HEK293 (cell line): ENCODE results near the gene SRGN.

Experiments
- CTCF ChIA-PET: fragments of 350-600 bp; formaldehyde crosslinking; extraction: SDS; loops from one replicate; lab custom pipeline; 2021; ENCODE audit warnings: antibody characterized with exemption; lab: Yijun Ruan, JAX
- POLR2A ChIA-PET: fragments of 300-600 bp; formaldehyde crosslinking; extraction: SDS; loops from one replicate; lab custom pipeline; 2020; ENCODE audit warnings: antibody characterized with exemption, inconsistent platforms; lab: Yijun Ruan, JAX
- H3K27ac ChIP-seq: fragments of 200-500 bp; sonication (Bioruptor generic); 2 replicates; pipeline ENCODE4 v1.5.1; 2014; ENCODE audit warnings: low read depth, low read length, control low read depth, inconsistent platforms; ENCODE audit errors: extremely low read depth
- H3K36me3 ChIP-seq, 2 experiments: fragments of 200-500 bp in 1 of 2; sonication (Bioruptor generic) in 1 of 2; 1 replicate in 1 of 2; 2 replicates in 1 of 2; pipeline ENCODE4 v1.5.1; 2014 to 2017; ENCODE audit warnings: inconsistent platforms in 2 of 2, low read length in 2 of 2; ENCODE audit not compliant: control insufficient read depth in 2 of 2, insufficient read depth in 1 of 2
- H3K4me1 ChIP-seq: fragments of 200-500 bp; sonication (Bioruptor generic); 2 replicates; pipeline ENCODE4 v1.5.1; 2014; ENCODE audit warnings: mild to moderate bottlenecking, low read length, inconsistent platforms; ENCODE audit not compliant: control insufficient read depth, insufficient read depth
- H3K4me3 ChIP-seq: 2 replicates; pipeline ENCODE4 v1.5.1; 2011; ENCODE audit warnings: low read depth, mild to moderate bottlenecking, control low read depth, low read length, moderate library complexity
- H3K9me3 ChIP-seq: fragments of 200-500 bp; sonication (Bioruptor generic); 2 replicates; pipeline ENCODE4 v1.5.1; 2014; ENCODE audit warnings: low read depth, low read length, inconsistent platforms; ENCODE audit not compliant: control insufficient read depth, insufficient read depth
- FEZF1 ChIP-seq: fragments of 450-650 bp; formaldehyde crosslinking; IDR thresholded peaks from 2 replicates; pipeline ENCODE4 v1.5.1; 2016; ENCODE audit warnings: missing biosample characterization, missing genetic modification characterization
- HOXD13 ChIP-seq: sonication (generic); formaldehyde crosslinking; IDR thresholded peaks from 2 replicates; pipeline ENCODE4 v1.8.0; 2022; ENCODE audit warnings: missing genetic modification reagents, borderline replicate concordance
- KLF16 ChIP-seq: fragments of 450-650 bp; formaldehyde crosslinking; IDR thresholded peaks from 2 replicates; pipeline ENCODE4 v1.5.1; 2017; ENCODE audit warnings: missing biosample characterization, missing genetic modification characterization
- TRIM28 ChIP-seq: IDR thresholded peaks from 2 replicates; pipeline ENCODE4 v1.6.1; 2011; ENCODE audit warnings: low read length, control low read depth, borderline replicate concordance
- ZBTB10 ChIP-seq: fragments of 450-650 bp; formaldehyde crosslinking; IDR thresholded peaks from 2 replicates; pipeline ENCODE4 v1.5.1; 2016; ENCODE audit warnings: missing biosample characterization, missing genetic modification characterization
- ZBTB6 ChIP-seq: fragments of 450-650 bp; formaldehyde crosslinking; IDR thresholded peaks from 2 replicates; pipeline ENCODE4 v1.5.1; 2017; ENCODE audit warnings: missing biosample characterization, missing genetic modification characterization
- ZFP69B ChIP-seq: fragments of 450-650 bp; formaldehyde crosslinking; IDR thresholded peaks from 2 replicates; pipeline ENCODE4 v1.5.1; 2016; ENCODE audit warnings: missing biosample characterization, missing genetic modification characterization
- ZNF138 ChIP-seq: fragments of 450-650 bp; formaldehyde crosslinking; IDR thresholded peaks from 2 replicates; pipeline ENCODE4 v1.5.1; 2016; ENCODE audit warnings: missing biosample characterization, missing genetic modification characterization, borderline replicate concordance
- ZNF169 ChIP-seq: fragments of 450-650 bp; formaldehyde crosslinking; IDR thresholded peaks from 2 replicates; pipeline ENCODE4 v1.5.1; 2016; ENCODE audit warnings: missing biosample characterization, missing genetic modification characterization
- ZNF335 ChIP-seq: fragments of 450-650 bp; formaldehyde crosslinking; conservative IDR thresholded peaks from 2 replicates; pipeline ENCODE4 v1.5.1; 2016; ENCODE audit warnings: missing biosample characterization, missing genetic modification characterization
- ZNF354C ChIP-seq: fragments of 450-650 bp; formaldehyde crosslinking; IDR thresholded peaks from 2 replicates; pipeline ENCODE4 v1.5.1; 2016; ENCODE audit warnings: missing biosample characterization, missing genetic modification characterization, low read depth, borderline replicate concordance
- ZNF488 ChIP-seq: fragments of 450-650 bp; formaldehyde crosslinking; IDR thresholded peaks from 2 replicates; pipeline ENCODE4 v1.5.1; 2016; ENCODE audit warnings: missing biosample characterization, missing genetic modification characterization
- ZNF529 ChIP-seq: fragments of 450-650 bp; formaldehyde crosslinking; IDR thresholded peaks from 2 replicates; pipeline ENCODE4 v1.5.1; 2017; ENCODE audit warnings: missing genetic modification characterization, missing biosample characterization; ENCODE audit not compliant: insufficient replicate concordance
- ZNF596 ChIP-seq: fragments of 450-650 bp; IDR thresholded peaks from 2 replicates; pipeline ENCODE4 v1.5.0; 2018; ENCODE audit warnings: missing biosample characterization, mild to moderate bottlenecking, missing genetic modification characterization, moderate library complexity
- ZNF600 ChIP-seq: fragments of 450-650 bp; formaldehyde crosslinking; IDR thresholded peaks from 2 replicates; pipeline ENCODE4 v1.5.1; 2016; ENCODE audit warnings: missing biosample characterization, missing genetic modification characterization
- ZNF645 ChIP-seq: fragments of 450-650 bp; formaldehyde crosslinking; IDR thresholded peaks from 2 replicates; pipeline ENCODE4; 2016; ENCODE audit warnings: missing biosample characterization, missing genetic modification characterization
- ZNF654 ChIP-seq: fragments of 450-650 bp; formaldehyde crosslinking; IDR thresholded peaks from 2 replicates; pipeline ENCODE4 v1.5.1; 2016; ENCODE audit warnings: low read depth, missing biosample characterization, missing genetic modification characterization
- ZNF660 ChIP-seq: fragments of 450-650 bp; IDR thresholded peaks from 2 replicates; pipeline ENCODE4 v1.5.1; 2018; ENCODE audit warnings: missing biosample characterization, mild to moderate bottlenecking, missing genetic modification characterization
- ZNF704 ChIP-seq: fragments of 450-650 bp; formaldehyde crosslinking; IDR thresholded peaks from 2 replicates; pipeline ENCODE4 v1.5.1; 2016; ENCODE audit warnings: missing biosample characterization, missing genetic modification characterization
- ZNF792 ChIP-seq: fragments of 450-650 bp; formaldehyde crosslinking; IDR thresholded peaks from 2 replicates; pipeline ENCODE4 v1.5.1; 2016; ENCODE audit warnings: missing biosample characterization, missing genetic modification characterization
- ZSCAN4 ChIP-seq: fragments of 450-650 bp; formaldehyde crosslinking; IDR thresholded peaks from 2 replicates; pipeline ENCODE4 v1.5.1; 2017; ENCODE audit warnings: missing biosample characterization, missing genetic modification characterization

Gene SRGN

DNA sequence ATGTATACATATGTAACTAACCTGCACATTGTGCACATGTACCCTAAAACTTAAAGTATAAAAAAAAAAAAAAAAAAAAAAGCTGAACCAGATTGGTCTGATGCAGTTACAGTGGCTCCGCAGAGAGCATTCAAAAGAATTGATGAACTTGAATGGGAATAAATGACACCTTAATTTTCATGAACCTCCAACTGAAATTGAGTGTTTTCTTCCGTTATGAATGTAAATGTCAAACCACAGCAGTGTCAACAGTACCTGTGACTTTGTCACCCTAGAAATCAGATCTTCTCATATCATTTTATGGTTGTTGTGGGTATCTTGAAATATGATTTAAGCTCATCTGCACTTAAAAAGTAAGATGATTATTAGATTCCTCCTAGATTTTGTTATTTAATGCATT, 32.7 kb upstream of the SRGN start:
- no peaks in the 10 kb centered on the region for H3K36me3 ChIP-seq
- CTCF ChIA-PET = no interaction called here
- no peaks in the 10 kb centered on the region for H3K9me3 ChIP-seq
- TF ChIP-seq ZNF335 = no peak
- TF ChIP-seq ZNF354C (tag by site-specific recombination) = no peak
- no peak for TF ChIP-seq ZNF704 (tag by site-specific recombination)
- no peak for TF ChIP-seq ZBTB10 (tag by site-specific recombination)
- TF ChIP-seq ZBTB6 = no peak
- POLR2A ChIA-PET = interaction anchor here (0.6 kb wide), 1 partner anchor 32 kb away, joined by 6 read pairs; no protein-coding TSS in a partner anchor
- H3K4me3 ChIP-seq = no peak overlapping the region
- H3K4me1 ChIP-seq = no peaks in the 10 kb centered on the region
- H3K27ac ChIP-seq = no peak overlapping the region

GRCh38 chr10:69056129-69056528, 31.8 kb upstream of the SRGN start:
- POLR2A ChIA-PET = no interaction called here
- H3K9me3 ChIP-seq = no peaks in the 10 kb centered on the region
- CTCF ChIA-PET = no interaction called here
- H3K4me1 ChIP-seq = no peaks in the 10 kb centered on the region
- H3K36me3 ChIP-seq = no peaks in the 10 kb centered on the region
- H3K27ac ChIP-seq = no peak overlapping the region
- H3K4me3 ChIP-seq = no peak overlapping the region
- TF ChIP-seq TRIM28 (no peak), ZFP69B (tag by site-specific recombination) (no peak)

GRCh38 chr10:69056536-69057260, 31.2 kb upstream of the SRGN start:
- Histone ChIP-seq H3K27ac (no peak overlapping the region), H3K4me3 (no peak overlapping the region), H3K36me3 (no peaks in the 10 kb centered on the region), H3K4me1 (no peaks in the 10 kb centered on the region), H3K9me3 (no peaks in the 10 kb centered on the region)
- CTCF ChIA-PET = interaction anchor here (1.1 kb wide), 1 partner anchor 20 kb away, joined by 3 read pairs; no protein-coding TSS in a partner anchor
- POLR2A ChIA-PET = no interaction called here
- no peak for TF ChIP-seq ZNF488
- TF ChIP-seq ZSCAN4 = no peak
- no peak for TF ChIP-seq ZNF660 (tag by site-specific recombination)
- TF ChIP-seq ZNF169 = no peak
- TF ChIP-seq ZNF792 = no peak
- TF ChIP-seq HOXD13 (CRISPR knock-in tag) = no peak
- no peak for TF ChIP-seq ZNF529 (tag by site-specific recombination)
- no peak for TF ChIP-seq ZNF704 (tag by site-specific recombination)
- TF ChIP-seq ZNF654 = no peak
- TF ChIP-seq KLF16 (tag by site-specific recombination) = no peak
- TF ChIP-seq FEZF1 (tag by site-specific recombination) = no peak
- TF ChIP-seq ZNF138 (tag by site-specific recombination) = no peak
- no peak for TF ChIP-seq ZNF600 (tag by site-specific recombination)
- no peak for TF ChIP-seq ZNF596
- TF ChIP-seq ZNF645 (tag by site-specific recombination) = no peak
